Measurements from ENCODE around the gene CNTN5.

GRCh38 chr11:99812516-99812915 is 791.8 kb downstream of the CNTN5 start:
- TF ChIP-seq CTCF (conservative IDR thresholded peaks at IDR 0.05 in 1 of 2, IDR thresholded peaks at IDR 0.05 in 1 of 2; ENCODE audit: low read depth in 1 of 2, low read length in 2 of 2), result no peak
- no peak for TF ChIP-seq EZH2 (IDR thresholded peaks at IDR 0.05; ENCODE audit: low read length, missing control alignments)
